Measurements from ENCODE around the gene TWSG1.

DNA sequence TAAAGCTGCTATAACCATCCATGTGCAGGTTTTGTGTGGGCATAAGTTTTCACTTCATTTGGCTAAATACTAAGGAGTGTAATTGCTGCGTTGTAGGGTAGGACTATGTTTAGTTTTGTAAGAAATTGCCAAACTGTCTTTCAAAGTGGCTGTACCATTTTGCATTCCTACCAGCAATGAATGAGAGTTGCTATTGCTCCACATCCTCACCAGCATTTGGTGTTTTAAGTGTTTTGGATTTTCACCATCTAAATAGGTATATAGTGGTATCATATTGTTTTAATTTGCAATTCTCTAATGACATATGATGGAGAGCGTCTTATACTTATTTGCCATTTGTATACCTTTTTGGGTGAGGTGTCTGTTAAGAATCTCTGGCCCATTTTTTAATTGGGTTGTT, 12.2 kb downstream of the TWSG1 start:
- TF ChIP-seq CTCF (IDR thresholded peaks at IDR 0.05) (no peak), POLR2AphosphoS5 (IDR thresholded peaks at IDR 0.05) (no peak), POLR2A (IDR thresholded peaks at IDR 0.05) (no peak)

Data from gastroesophageal sphincter (tissue), 3 donors.